Body of pancreas (tissue), 4 donors: ENCODE data around the gene PTPRD. TPM values are rescaled to one million over a fixed set of nuclear protein-coding genes. Genes with fewer than 3 reads are reported as not detected.

Experiments used
- ATAC-seq: fragments of 150-250 bp; one replicate; pipeline ENCODE4 v1.9.1; 2016
- DNase-seq, 4 donors: peaks; one replicate each; pipeline ENCODE4 v3.0.0-alpha.2; 2019
- H3K27ac ChIP-seq, 4 donors: fragments of 200-600 bp; sonication (generic); 1 replicate in 3 of 4; 2 replicates in 1 of 4; pipeline versions ENCODE4 v1.5.1 to v1.6.1; 2016 to 2019; ENCODE audit warnings: mild to moderate bottlenecking in 1 of 4, mixed read lengths in 1 of 4, moderate library complexity in 1 of 4
- H3K27me3 ChIP-seq, 2 donors: fragments of 200-600 bp; sonication (generic); one replicate each; pipeline ENCODE4 v1.6.0; 2016; ENCODE audit warnings: mild to moderate bottlenecking in 1 of 2
- H3K36me3 ChIP-seq, 2 donors: fragments of 200-600 bp; sonication (generic); replicated peaks in 1 of 2; 2 replicates each; pipeline ENCODE4 v1.5.1; 2016; ENCODE audit warnings: low read depth in 2 of 2; ENCODE audit not compliant: insufficient read depth in 1 of 2
- H3K4me1 ChIP-seq: fragments of 200-600 bp; sonication (generic); one replicate; pipeline ENCODE4 v1.6.0; 2016
- H3K4me3 ChIP-seq, 2 donors: fragments of 200-600 bp; sonication (generic); 1 replicate in 1 of 2; 2 replicates in 1 of 2; pipeline ENCODE4 v1.5.1; 2016 to 2019
- H3K9me3 ChIP-seq, 3 donors: fragments of 200-600 bp; sonication (generic); 1 replicate in 2 of 3; 2 replicates in 1 of 3; pipeline ENCODE4 v1.5.1; 2016
- CTCF ChIP-seq, 7 experiments: fragments of 450-650 bp in 4 of 7; fragments of 200-600 bp in 3 of 7; sonication (generic) in 3 of 7; IDR thresholded peaks; one replicate each; pipeline ENCODE4 v1.5.1; 2016 to 2019; ENCODE audit warnings: antibody characterized with exemption in 7 of 7
- POLR2A ChIP-seq, 3 donors: fragments of 450-650 bp; IDR thresholded peaks; one replicate each; pipeline ENCODE4 v1.6.1; 2016; ENCODE audit warnings: antibody characterized with exemption in 3 of 3, mild to moderate bottlenecking in 2 of 3
- WGBS, 2 donors: methylation state at CpG; one replicate each; pipeline ENCODE4 v1.1.5; 2017; 5-methylcytosine and 5-hydroxymethylcytosine counted together
- intact Hi-C: fragments of 100-400 bp; cut with DNase I; formaldehyde crosslinking; loops from one replicate; pipeline ENCODE4 v1.15.1; 2023
- total RNA-seq, 2 donors: library from RNA; depleted of rRNA; stranded (reverse); fragments of >200 nt; gene quantifications; one replicate each; pipeline ENCODE4 v1.1.0, GENCODE V29; 2016

The PTPRD gene
- total RNA-seq, 2 donors from 2014 or later: 4.3 to 4.9 TPM

- H3K27me3 ChIP-seq: no peaks in the 10 kb centered on the region
- H3K36me3 ChIP-seq: no peaks in the 10 kb centered on the region
- no peak for ATAC-seq
- peaks cover 3% of the 10 kb centered on the region for H3K4me1 ChIP-seq
- WGBS, 2 donors: 68 to 72% methylated on average over 1 of the region's 1 CpG
- TF ChIP-seq CTCF (IDR thresholded peaks at IDR 0.05): no peak
- no peak for DNase-seq
- H3K27ac ChIP-seq: no peak overlapping the region
- no peak overlapping the region for H3K4me3 ChIP-seq
- no peaks in the 10 kb centered on the region for H3K9me3 ChIP-seq
- intact Hi-C loops: no loop called here
These were observed 2224.7 kb downstream of the PTPRD start for GRCh38 chr9:8388132-8388531.

GRCh38 chr9:8384091-8384490 lies 2228.7 kb downstream of the PTPRD start:
- TF ChIP-seq POLR2A (IDR thresholded peaks at IDR 0.05) (no peak), CTCF (IDR thresholded peaks at IDR 0.05) (no peak)
- H3K27me3 ChIP-seq: no peaks in the 10 kb centered on the region
- ATAC-seq (no peak), DNase-seq (no peak)
- H3K4me1 ChIP-seq: peaks cover 17% of the 10 kb centered on the region
- 74 to 86% methylated on average over 3 of the region's 3 CpGs for WGBS, 2 donors
- no peaks in the 10 kb centered on the region for H3K36me3 ChIP-seq
- intact Hi-C loops: no loop called here
- H3K9me3 ChIP-seq: no peaks in the 10 kb centered on the region
- no peak overlapping the region for H3K27ac ChIP-seq
- H3K4me3 ChIP-seq: no peak overlapping the region

GRCh38 chr9:8382777-8383527 lies 2229.8 kb downstream of the PTPRD start:
- peak overlapping the region in 1 of 4 donors; percentile 4 for H3K27ac ChIP-seq
- TF ChIP-seq CTCF (IDR thresholded peaks at IDR 0.05) (no peak), POLR2A (IDR thresholded peaks at IDR 0.05) (no peak)
- WGBS, 2 donors: 31 to 38% methylated on average over 4 of the region's 4 CpGs

GRCh38 chr9:8382266-8382665 lies 2230.5 kb downstream of the PTPRD start:
- intact Hi-C loops: no loop called here
- ATAC-seq (no peak), DNase-seq (no peak)
- WGBS, 2 donors: 68 to 79% methylated on average over 1 of the region's 1 CpG
- Histone ChIP-seq H3K27ac (peak overlapping the region in 1 of 4 donors; percentile 4), H3K4me3 (no peak overlapping the region), H3K27me3 (no peaks in the 10 kb centered on the region), H3K36me3 (no peaks in the 10 kb centered on the region), H3K9me3 (no peaks in the 10 kb centered on the region), H3K4me1 (peaks cover 17% of the 10 kb centered on the region)
- TF ChIP-seq POLR2A (IDR thresholded peaks at IDR 0.05): no peak
- TF ChIP-seq CTCF (IDR thresholded peaks at IDR 0.05): no peak

More at GRCh38 chr9:8382777-8383527, 2229.8 kb downstream of the PTPRD start:
- no peak overlapping the region for H3K4me3 ChIP-seq
- ATAC-seq (peak; percentile 45), DNase-seq (peak in 2 of 4 donors; percentile 3 to 10)
- H3K36me3 ChIP-seq: no peaks in the 10 kb centered on the region
- no peaks in the 10 kb centered on the region for H3K9me3 ChIP-seq
- no peaks in the 10 kb centered on the region for H3K27me3 ChIP-seq
- intact Hi-C loops: no loop called here
- H3K4me1 ChIP-seq: peaks cover 17% of the 10 kb centered on the region

GRCh38 chr9:8381601-8382000 lies 2231.2 kb downstream of the PTPRD start:
- Histone ChIP-seq H3K36me3 (no peaks in the 10 kb centered on the region), H3K4me3 (no peak overlapping the region), H3K4me1 (peaks cover 17% of the 10 kb centered on the region), H3K27me3 (no peaks in the 10 kb centered on the region), H3K9me3 (no peaks in the 10 kb centered on the region), H3K27ac (no peak overlapping the region)
- intact Hi-C loops: no loop called here
- no peak for ATAC-seq
- TF ChIP-seq POLR2A (IDR thresholded peaks at IDR 0.05) (no peak), CTCF (IDR thresholded peaks at IDR 0.05) (no peak)
- no peak for DNase-seq
- WGBS, 2 donors: 88 to 91% methylated on average over 3 of the region's 3 CpGs
